ENCODE data around the gene RBM3.

DNA sequence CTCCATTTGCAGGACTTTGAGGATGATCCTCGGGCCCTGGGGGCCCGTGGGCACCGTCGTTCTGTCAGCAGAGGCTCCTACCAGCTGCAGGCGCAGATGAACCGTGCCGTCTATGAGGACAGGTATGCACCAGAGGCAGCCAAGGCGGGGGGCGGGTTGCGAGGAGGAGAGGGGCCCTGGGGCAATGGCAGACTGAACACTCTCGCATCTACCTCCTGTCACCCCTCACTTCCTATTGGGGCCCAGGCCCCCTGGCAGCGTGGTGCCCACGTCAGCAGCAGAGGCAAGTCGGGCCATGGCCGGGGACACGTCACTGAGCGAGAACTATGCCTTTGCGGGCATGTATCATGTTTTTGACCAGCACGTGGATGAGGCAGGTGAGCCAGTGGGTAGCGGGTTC, 25.1 kb downstream of the RBM3 start:
- TF ChIP-seq, protein P1, sequence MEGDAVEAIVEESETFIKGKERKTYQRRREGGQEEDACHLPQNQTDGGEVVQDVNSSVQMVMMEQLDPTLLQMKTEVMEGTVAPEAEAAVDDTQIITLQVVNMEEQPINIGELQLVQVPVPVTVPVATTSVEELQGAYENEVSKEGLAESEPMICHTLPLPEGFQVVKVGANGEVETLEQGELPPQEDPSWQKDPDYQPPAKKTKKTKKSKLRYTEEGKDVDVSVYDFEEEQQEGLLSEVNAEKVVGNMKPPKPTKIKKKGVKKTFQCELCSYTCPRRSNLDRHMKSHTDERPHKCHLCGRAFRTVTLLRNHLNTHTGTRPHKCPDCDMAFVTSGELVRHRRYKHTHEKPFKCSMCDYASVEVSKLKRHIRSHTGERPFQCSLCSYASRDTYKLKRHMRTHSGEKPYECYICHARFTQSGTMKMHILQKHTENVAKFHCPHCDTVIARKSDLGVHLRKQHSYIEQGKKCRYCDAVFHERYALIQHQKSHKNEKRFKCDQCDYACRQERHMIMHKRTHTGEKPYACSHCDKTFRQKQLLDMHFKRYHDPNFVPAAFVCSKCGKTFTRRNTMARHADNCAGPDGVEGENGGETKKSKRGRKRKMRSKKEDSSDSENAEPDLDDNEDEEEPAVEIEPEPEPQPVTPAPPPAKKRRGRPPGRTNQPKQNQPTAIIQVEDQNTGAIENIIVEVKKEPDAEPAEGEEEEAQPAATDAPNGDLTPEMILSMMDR (conservative IDR thresholded peaks at IDR 0.05 in 1 of 2, IDR thresholded peaks at IDR 0.05 in 1 of 2; ENCODE audit: low read depth in 1 of 2, low read length in 2 of 2) = no peak
- TF ChIP-seq EZH2 (IDR thresholded peaks at IDR 0.05; ENCODE audit: low read length, missing control alignments) = no peak

All from fibroblast of lung (primary cell).